ENCODE results near the gene NFIC. TPM values are rescaled to one million over a fixed set of nuclear protein-coding genes. Genes with fewer than 3 reads are reported as not detected.

The NFIC gene
- total RNA-seq = 100 to 1,000 TPM in 3 of 4 donors, 10 to 100 TPM in 1; 76.2 to 183 (median 132) TPM

GRCh38 chr19:3365836-3366752 is at the start of gene NFIC:
Gene NFIC (plus strand): TSS chr19:3366583. CDS start chr19:3366637, 54 bp downstream.
- 1 to 2% methylated on average over 33 to 50 of the region's 64 CpGs for WGBS, 2 donors
- no peaks in the 10 kb centered on the region for H3K27me3 ChIP-seq
- peak; percentile 73 to 74 for DNase-seq
- TF ChIP-seq POLR2A (IDR thresholded peaks at IDR 0.05) (no peak), CTCF (IDR thresholded peaks at IDR 0.05) (peak in 1 of 6 experiments; percentile 1)
- intact Hi-C loops (cut with DNase I) = loop anchor here (5.0 kb wide), 1 partner anchor 36 kb away; no protein-coding TSS in a partner anchor
- H3K9me3 ChIP-seq = no peaks in the 10 kb centered on the region
- H3K4me3 ChIP-seq (replicated peaks in 1 of 3) = peak within 1 kb of the TSS; percentile 62 to 96 (median 92)
- H3K27ac ChIP-seq = peak within 1 kb of the TSS; percentile 98 to 99 (median 98)
- peaks cover 46 to 56% of the 10 kb centered on the region in 2 donors for H3K4me1 ChIP-seq
- H3K36me3 ChIP-seq = no peaks in the 10 kb centered on the region

GRCh38 chr19:3316659-3317207 is 49.6 kb upstream of the NFIC start:
- Histone ChIP-seq H3K27me3 (no peaks in the 10 kb centered on the region), H3K4me3 (replicated peaks in 1 of 3) (no peak overlapping the region)

GRCh38 chr19:3319643-3320353 is 46.6 kb upstream of the NFIC start:
- WGBS, 2 donors = 55 to 58% methylated on average over 16 to 18 of the region's 18 CpGs
- Histone ChIP-seq H3K36me3 (no peaks in the 10 kb centered on the region), H3K4me3 (replicated peaks in 1 of 3) (no peak overlapping the region), H3K27me3 (no peaks in the 10 kb centered on the region), H3K4me1 (no peaks in the 10 kb centered on the region), H3K27ac (no peak overlapping the region), H3K9me3 (no peaks in the 10 kb centered on the region)
- no peak for DNase-seq
- intact Hi-C loops (cut with DNase I) = no loop called here
- TF ChIP-seq CTCF (IDR thresholded peaks at IDR 0.05) (no peak), POLR2A (IDR thresholded peaks at IDR 0.05) (no peak)

More at GRCh38 chr19:3316659-3317207, 49.6 kb upstream of the NFIC start:
- Histone ChIP-seq H3K27ac (no peak overlapping the region), H3K9me3 (no peaks in the 10 kb centered on the region), H3K36me3 (no peaks in the 10 kb centered on the region), H3K4me1 (no peaks in the 10 kb centered on the region)
- intact Hi-C loops (cut with DNase I) = no loop called here
- TF ChIP-seq CTCF (IDR thresholded peaks at IDR 0.05) (no peak), POLR2A (IDR thresholded peaks at IDR 0.05) (no peak)
- no peak for DNase-seq
- 79 to 84% methylated on average over 5 of the region's 5 CpGs for WGBS, 2 donors

- Histone ChIP-seq H3K4me1 (no peaks in the 10 kb centered on the region), H3K27ac (no peak overlapping the region), H3K27me3 (no peaks in the 10 kb centered on the region), H3K36me3 (no peaks in the 10 kb centered on the region), H3K4me3 (replicated peaks in 1 of 3) (no peak overlapping the region), H3K9me3 (no peaks in the 10 kb centered on the region)
- 70 to 84% methylated on average over 11 to 28 of the region's 29 CpGs for WGBS, 2 donors
- TF ChIP-seq POLR2A (IDR thresholded peaks at IDR 0.05) (no peak), CTCF (IDR thresholded peaks at IDR 0.05) (no peak)
- intact Hi-C loops (cut with DNase I) = no loop called here
- DNase-seq = no peak
These were observed 46.1 kb upstream of the NFIC start for GRCh38 chr19:3320354-3320670.
